NT2/D1 (cell line): ENCODE data around the gene EML4.

ENCODE experiments used
- DNase-seq: peaks from one replicate; pipeline ENCODE4 v3.0.0-alpha.2; 2011; ENCODE audit warnings: low read depth, low spot score
- H3K27me3 ChIP-seq: 2 replicates; pipeline ENCODE4 v1.6.0; 2011; ENCODE audit warnings: mild to moderate bottlenecking; ENCODE audit not compliant: insufficient read length, insufficient read depth
- H3K36me3 ChIP-seq: 2 replicates; pipeline ENCODE4 v1.6.1; 2011; ENCODE audit warnings: mild to moderate bottlenecking, low read length, mixed read lengths; ENCODE audit not compliant: insufficient read depth, insufficient read length
- H3K4me1 ChIP-seq: 2 replicates; pipeline ENCODE4 v1.5.1; 2011; ENCODE audit not compliant: insufficient read depth, insufficient read length
- H3K4me3 ChIP-seq: 2 replicates; pipeline ENCODE4 v1.5.1; 2011; ENCODE audit warnings: low read depth; ENCODE audit not compliant: insufficient read length
- H3K9ac ChIP-seq: 2 replicates; pipeline ENCODE4 v1.6.0; 2011; ENCODE audit warnings: low read depth; ENCODE audit not compliant: insufficient read length
- H3K9me3 ChIP-seq: 2 replicates; pipeline ENCODE4 v1.5.1; 2011; ENCODE audit warnings: mild to moderate bottlenecking, low read length; ENCODE audit not compliant: insufficient read depth
- SUZ12 ChIP-seq: IDR thresholded peaks from 2 replicates; pipeline ENCODE4 v1.6.1; 2011; ENCODE audit not compliant: insufficient read length, insufficient read depth; ENCODE audit errors: extremely low read depth
- YY1 ChIP-seq: IDR thresholded peaks from 2 replicates; pipeline ENCODE4 v1.6.1; 2011; ENCODE audit not compliant: insufficient read length, insufficient read depth
- ZNF274 ChIP-seq: IDR thresholded peaks from 2 replicates; pipeline ENCODE4 v1.6.1; 2011; ENCODE audit warnings: mild to moderate bottlenecking, low read depth, low read length

EML4 gene

DNA sequence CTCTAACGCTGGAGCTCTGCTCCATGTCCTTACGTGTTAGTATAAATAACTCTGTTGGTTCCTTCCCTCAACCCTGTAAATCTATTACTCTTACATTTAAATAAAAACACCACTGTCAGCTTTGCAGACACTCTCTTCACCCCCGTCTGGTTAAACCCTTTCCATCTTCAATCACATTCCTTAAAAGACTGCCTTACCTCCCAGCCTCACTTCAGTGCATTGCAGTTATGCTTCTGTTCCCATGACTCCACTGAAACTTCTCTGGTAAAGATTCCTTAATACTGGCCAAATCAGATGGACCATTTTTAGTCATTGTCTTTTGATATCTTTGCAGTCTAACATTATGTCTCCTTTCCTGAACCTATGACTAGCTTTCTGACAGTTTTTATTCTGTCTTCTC is 61.7 kb downstream of the EML4 start:
- TF ChIP-seq YY1: no peak
- no peak for TF ChIP-seq SUZ12
- no peak for TF ChIP-seq ZNF274

DNA sequence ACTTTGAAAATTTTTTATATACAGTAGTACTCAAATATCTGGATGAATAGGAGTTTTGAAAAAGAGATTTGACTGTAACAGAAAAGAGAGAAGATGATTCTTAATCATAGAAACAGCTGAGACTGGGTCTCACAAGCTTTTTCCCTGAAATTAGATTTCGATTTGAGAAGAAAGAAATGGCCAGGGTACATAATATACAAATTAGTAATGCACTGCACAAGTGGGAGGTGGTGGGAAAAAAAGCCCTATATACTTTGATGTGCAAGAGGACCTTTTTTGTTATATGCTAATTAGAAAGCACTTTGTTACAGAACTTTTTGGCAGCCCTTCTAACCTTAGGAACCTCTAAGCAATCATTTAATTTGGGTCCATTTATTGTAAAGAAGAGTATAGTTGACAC is 62.9 kb downstream of the EML4 start:
- H3K4me1 ChIP-seq: no peaks in the 10 kb centered on the region
- H3K9ac ChIP-seq: no peak overlapping the region
- no peak for DNase-seq
- TF ChIP-seq YY1 (no peak), SUZ12 (no peak), ZNF274 (no peak)
- H3K4me3 ChIP-seq: no peak overlapping the region
- no peaks in the 10 kb centered on the region for H3K27me3 ChIP-seq
- H3K9me3 ChIP-seq: no peaks in the 10 kb centered on the region
- H3K36me3 ChIP-seq: no peaks in the 10 kb centered on the region

More for the DNA sequence above, 61.7 kb downstream of the EML4 start:
- Histone ChIP-seq H3K4me3 (no peak overlapping the region), H3K9ac (no peak overlapping the region), H3K9me3 (no peaks in the 10 kb centered on the region), H3K36me3 (no peaks in the 10 kb centered on the region), H3K4me1 (no peaks in the 10 kb centered on the region), H3K27me3 (no peaks in the 10 kb centered on the region)
- no peak for DNase-seq

DNA sequence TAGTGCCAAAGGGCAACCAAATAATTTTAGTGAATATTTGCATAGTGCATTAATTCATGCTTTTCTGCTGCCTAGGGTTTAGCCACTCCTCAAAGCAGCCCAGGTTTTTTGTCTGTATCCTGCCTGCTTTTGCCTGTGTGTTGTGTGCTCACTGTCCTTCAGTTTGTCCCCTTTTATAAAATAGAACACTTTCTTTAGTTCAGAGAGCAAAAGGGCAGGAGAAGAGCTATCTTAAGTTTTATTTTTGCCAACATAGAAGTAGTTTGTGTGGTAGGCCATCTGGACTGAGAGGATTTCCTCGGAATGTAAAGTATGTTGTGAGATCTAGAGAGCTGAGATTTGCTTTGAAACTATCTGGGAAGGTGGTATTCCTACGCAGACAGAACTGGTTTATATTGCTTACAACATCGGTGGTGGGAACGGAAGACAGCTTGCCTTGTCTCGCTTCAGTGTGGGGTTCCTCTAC is 64.9 kb downstream of the EML4 start:
- DNase-seq: no peak
- H3K4me1 ChIP-seq: no peaks in the 10 kb centered on the region
- no peaks in the 10 kb centered on the region for H3K27me3 ChIP-seq
- no peak for TF ChIP-seq SUZ12
- TF ChIP-seq YY1: no peak
- TF ChIP-seq ZNF274: no peak
- H3K9ac ChIP-seq: no peak overlapping the region
- no peaks in the 10 kb centered on the region for H3K36me3 ChIP-seq
- H3K4me3 ChIP-seq: no peak overlapping the region
- no peaks in the 10 kb centered on the region for H3K9me3 ChIP-seq

DNA sequence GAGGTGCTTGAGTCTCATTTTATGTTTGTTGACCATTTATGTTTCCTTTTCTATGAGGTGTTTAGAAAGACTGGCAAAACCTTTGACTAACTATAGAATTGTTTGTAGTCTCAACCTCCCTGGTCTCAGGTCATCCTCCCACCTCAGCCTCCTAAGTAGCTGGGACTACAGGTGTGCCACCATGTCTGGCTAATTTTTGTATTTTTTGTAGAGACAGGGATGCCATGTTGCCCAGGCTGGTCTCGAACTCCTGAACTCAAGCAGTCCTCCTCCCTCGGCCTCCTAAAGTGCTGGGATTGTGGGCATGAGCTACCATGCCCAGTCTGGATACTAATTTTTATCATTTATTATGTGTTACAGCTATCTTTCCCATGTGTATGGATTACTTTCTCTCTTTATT is 67.8 kb downstream of the EML4 start:
- Histone ChIP-seq H3K9ac (no peak overlapping the region), H3K9me3 (no peaks in the 10 kb centered on the region), H3K27me3 (no peaks in the 10 kb centered on the region), H3K36me3 (no peaks in the 10 kb centered on the region), H3K4me3 (no peak overlapping the region), H3K4me1 (no peaks in the 10 kb centered on the region)
- TF ChIP-seq ZNF274 (no peak), YY1 (no peak), SUZ12 (no peak)
- DNase-seq: no peak

DNA sequence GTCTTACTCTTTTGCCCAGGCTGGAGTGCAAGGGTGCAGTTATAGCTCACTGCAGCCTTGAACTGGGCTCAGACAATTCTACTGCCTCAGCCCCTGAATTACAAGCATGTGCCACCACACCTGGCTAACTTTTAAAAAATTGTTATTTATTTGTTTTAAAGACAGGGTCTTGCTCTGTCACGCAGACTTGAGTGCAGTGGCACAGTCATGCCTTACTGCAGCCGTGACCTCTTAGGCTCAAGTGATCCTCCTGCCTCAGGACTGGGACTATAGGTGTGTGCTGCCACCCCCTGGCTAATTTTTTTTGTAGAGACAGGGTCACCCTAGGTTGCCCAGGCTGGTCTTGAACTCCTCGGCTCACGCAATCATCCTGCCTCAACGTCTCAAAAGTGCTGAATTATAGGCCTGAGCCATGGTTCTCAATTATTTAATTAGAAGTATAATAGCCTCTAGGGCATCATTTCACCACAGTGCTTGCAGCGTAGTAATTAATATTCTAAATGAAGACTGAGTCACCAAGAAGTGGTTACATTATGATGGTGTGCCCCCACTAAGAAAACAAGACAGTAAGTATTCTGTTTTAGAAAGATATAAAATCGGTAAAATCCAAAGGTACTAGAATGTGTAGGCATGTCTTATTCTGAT is 69.6 kb downstream of the EML4 start:
- Histone ChIP-seq H3K9ac (no peak overlapping the region), H3K36me3 (no peaks in the 10 kb centered on the region), H3K4me1 (no peaks in the 10 kb centered on the region), H3K4me3 (no peak overlapping the region), H3K27me3 (no peaks in the 10 kb centered on the region), H3K9me3 (no peaks in the 10 kb centered on the region)
- TF ChIP-seq YY1 (no peak), SUZ12 (no peak), ZNF274 (no peak)
- DNase-seq: no peak

DNA sequence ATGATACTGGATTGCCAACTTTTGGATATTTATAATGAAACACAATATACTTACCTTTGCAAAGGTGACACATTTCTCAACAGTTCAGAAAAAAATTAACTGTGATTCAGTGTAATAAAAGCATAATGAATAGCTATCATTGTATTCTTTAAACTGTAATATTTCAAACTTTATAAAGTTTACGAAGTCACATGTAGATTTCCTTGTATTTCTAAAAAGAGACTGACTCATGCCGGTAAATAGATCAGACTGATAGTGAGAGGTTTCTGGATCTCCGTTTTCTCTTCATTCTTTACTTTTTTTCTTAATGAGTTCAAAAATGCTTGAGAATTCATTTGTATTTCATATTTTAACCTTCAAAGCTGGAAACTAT is 70.1 kb downstream of the EML4 start:
- TF ChIP-seq ZNF274: no peak
- no peak for TF ChIP-seq SUZ12
- no peak for TF ChIP-seq YY1
- Histone ChIP-seq H3K36me3 (no peaks in the 10 kb centered on the region), H3K4me1 (no peaks in the 10 kb centered on the region), H3K9ac (no peak overlapping the region), H3K9me3 (no peaks in the 10 kb centered on the region), H3K4me3 (no peak overlapping the region), H3K27me3 (no peaks in the 10 kb centered on the region)
- DNase-seq: no peak

DNA sequence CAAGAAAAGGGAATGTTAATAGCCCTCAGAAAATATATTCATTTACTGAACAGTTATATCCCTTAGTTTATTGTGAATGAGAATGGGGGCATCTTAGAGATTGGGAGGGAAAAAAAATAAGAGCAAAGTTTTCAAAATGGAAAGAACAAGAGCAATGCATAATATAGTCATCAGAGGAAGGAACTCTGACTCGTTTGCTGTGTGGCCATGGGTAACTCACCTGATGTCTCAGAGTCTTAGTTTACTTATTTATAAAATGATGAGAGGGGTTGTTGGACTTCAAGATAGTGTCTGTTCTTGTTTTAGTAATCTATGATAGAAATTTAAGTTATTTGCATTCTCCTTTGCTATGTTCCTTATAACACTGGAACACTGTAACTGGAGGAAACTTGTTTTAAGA is 70.7 kb downstream of the EML4 start:
- no peak overlapping the region for H3K4me3 ChIP-seq
- H3K36me3 ChIP-seq: no peaks in the 10 kb centered on the region
- H3K9ac ChIP-seq: no peak overlapping the region
- no peaks in the 10 kb centered on the region for H3K27me3 ChIP-seq
- no peaks in the 10 kb centered on the region for H3K4me1 ChIP-seq
- TF ChIP-seq YY1 (no peak), ZNF274 (no peak), SUZ12 (no peak)
- no peaks in the 10 kb centered on the region for H3K9me3 ChIP-seq
- no peak for DNase-seq
